Stimulated activated naive B cell treated with anti-CD40 and anti-IgM and Interleukin-4, amounts not matched to agents 10 μg/mL and 1 μg/mL and 100 μg/mL, for 72 hours (primary cell): ENCODE measurements around the gene RBBP8.

Experiments
- ATAC-seq, 2 donors: fragments of 150-1000 bp; cut with Tn5 transposase; replicated peaks; 2 replicates each; pipeline ENCODE4 v1.10.0; 2021; ENCODE audit warnings: moderate library complexity in 1 of 2
- DNase-seq: peaks from one replicate; pipeline ENCODE4 v3.0.0; 2021
- H3K27ac Mint-ChIP-seq: one replicate; pipeline ENCODE4 v1.8.0; 2022; ENCODE audit warnings: mild to moderate bottlenecking, mixed read lengths
- H3K27me3 Mint-ChIP-seq, 2 donors: one replicate each; pipeline ENCODE4 v1.8.0; 2022; ENCODE audit warnings: mixed read lengths in 2 of 2
- H3K36me3 Mint-ChIP-seq, 2 donors: one replicate each; pipeline ENCODE4 v1.8.0; 2022; ENCODE audit warnings: mixed read lengths in 2 of 2, mild to moderate bottlenecking in 1 of 2
- H3K4me1 Mint-ChIP-seq, 2 donors: one replicate each; pipeline ENCODE4 v1.8.0; 2022; ENCODE audit warnings: mixed read lengths in 2 of 2, mild to moderate bottlenecking in 1 of 2
- H3K4me3 Mint-ChIP-seq, 2 donors: one replicate each; pipeline ENCODE4 v1.8.0; 2022; ENCODE audit warnings: mild to moderate bottlenecking in 2 of 2, mixed read lengths in 2 of 2, moderate library complexity in 1 of 2
- H3K9me3 Mint-ChIP-seq, 2 donors: one replicate each; pipeline ENCODE4 v1.8.0; 2022; ENCODE audit warnings: mixed read lengths in 2 of 2, mild to moderate bottlenecking in 1 of 2

RBBP8 gene

GRCh38 chr18:23049698-23050373, 116.7 kb downstream of the RBBP8 start:
- H3K4me3 Mint-ChIP-seq = no peak overlapping the region
- ATAC-seq (no peak), DNase-seq (no peak)
- H3K9me3 Mint-ChIP-seq = no peaks in the 10 kb centered on the region
- H3K4me1 Mint-ChIP-seq = peaks cover 3 to 6% of the 10 kb centered on the region in 2 donors
- no peaks in the 10 kb centered on the region for H3K36me3 Mint-ChIP-seq
- H3K27ac Mint-ChIP-seq = no peak overlapping the region
- peaks cover 4 to 32% of the 10 kb centered on the region in 2 donors for H3K27me3 Mint-ChIP-seq

GRCh38 chr18:23053776-23054457, 120.8 kb downstream of the RBBP8 start:
- peak overlapping the region; percentile 3 for H3K27ac Mint-ChIP-seq
- H3K4me1 Mint-ChIP-seq = peaks cover 3 to 6% of the 10 kb centered on the region in 2 donors
- no peak for DNase-seq
- H3K36me3 Mint-ChIP-seq = no peaks in the 10 kb centered on the region
- H3K27me3 Mint-ChIP-seq = peaks cover 16 to 40% of the 10 kb centered on the region in 2 donors
- H3K9me3 Mint-ChIP-seq = no peaks in the 10 kb centered on the region
- ATAC-seq = no peak
- H3K4me3 Mint-ChIP-seq = no peak overlapping the region

- H3K36me3 Mint-ChIP-seq = no peaks in the 10 kb centered on the region
- DNase-seq = no peak
- peaks cover 3 to 4% of the 10 kb centered on the region in 2 donors for H3K4me1 Mint-ChIP-seq
- no peak for ATAC-seq
- H3K27ac Mint-ChIP-seq = no peak overlapping the region
- peaks cover 16 to 40% of the 10 kb centered on the region in 2 donors for H3K27me3 Mint-ChIP-seq
- H3K9me3 Mint-ChIP-seq = no peaks in the 10 kb centered on the region
- no peak overlapping the region for H3K4me3 Mint-ChIP-seq
These were observed 121.4 kb downstream of the RBBP8 start for GRCh38 chr18:23054553-23054952.

GRCh38 chr18:23056315-23056714, 123.2 kb downstream of the RBBP8 start:
- no peaks in the 10 kb centered on the region for H3K9me3 Mint-ChIP-seq
- peak overlapping the region; percentile 20 for H3K27ac Mint-ChIP-seq
- ATAC-seq (no peak), DNase-seq (no peak)
- H3K4me1 Mint-ChIP-seq = peaks cover 0 to 3% of the 10 kb centered on the region in 2 donors
- H3K27me3 Mint-ChIP-seq = peaks cover 12 to 32% of the 10 kb centered on the region in 2 donors
- no peak overlapping the region for H3K4me3 Mint-ChIP-seq
- no peaks in the 10 kb centered on the region for H3K36me3 Mint-ChIP-seq

- Mint-ChIP-seq H3K36me3 (no peaks in the 10 kb centered on the region), H3K4me1 (peaks cover 0 to 3% of the 10 kb centered on the region in 2 donors), H3K4me3 (no peak overlapping the region), H3K27ac (no peak overlapping the region), H3K9me3 (no peaks in the 10 kb centered on the region), H3K27me3 (peaks cover 12 to 29% of the 10 kb centered on the region in 2 donors)
- DNase-seq (no peak), ATAC-seq (no peak)
These were observed 124.0 kb downstream of the RBBP8 start for GRCh38 chr18:23057096-23057495.

GRCh38 chr18:23058746-23059415, 125.8 kb downstream of the RBBP8 start:
- Mint-ChIP-seq H3K27ac (no peak overlapping the region), H3K4me1 (peaks cover 0 to 3% of the 10 kb centered on the region in 2 donors), H3K36me3 (peaks cover 0 to 6% of the 10 kb centered on the region in 2 donors), H3K4me3 (no peak overlapping the region), H3K27me3 (peaks cover 12% of the 10 kb centered on the region in 2 donors), H3K9me3 (peaks cover 3 to 6% of the 10 kb centered on the region in 2 donors)
- DNase-seq = no peak
- ATAC-seq = no peak

- ATAC-seq (no peak), DNase-seq (no peak)
- Mint-ChIP-seq H3K4me1 (no peaks in the 10 kb centered on the region), H3K27ac (no peak overlapping the region), H3K9me3 (peaks cover 3 to 6% of the 10 kb centered on the region in 2 donors), H3K36me3 (peaks cover 0 to 6% of the 10 kb centered on the region in 2 donors), H3K4me3 (no peak overlapping the region), H3K27me3 (peaks cover 8 to 12% of the 10 kb centered on the region in 2 donors)
These were observed 126.7 kb downstream of the RBBP8 start for GRCh38 chr18:23059541-23060465.

GRCh38 chr18:23062011-23062410, 128.9 kb downstream of the RBBP8 start:
- Mint-ChIP-seq H3K27ac (no peak overlapping the region), H3K27me3 (no peaks in the 10 kb centered on the region), H3K9me3 (peaks cover 3 to 7% of the 10 kb centered on the region in 2 donors), H3K36me3 (peaks cover 0 to 6% of the 10 kb centered on the region in 2 donors), H3K4me1 (peaks cover 0 to 2% of the 10 kb centered on the region in 2 donors), H3K4me3 (no peak overlapping the region)
- DNase-seq (no peak), ATAC-seq (no peak)

- Mint-ChIP-seq H3K27ac (no peak overlapping the region), H3K36me3 (peaks cover 0 to 10% of the 10 kb centered on the region in 2 donors), H3K27me3 (no peaks in the 10 kb centered on the region), H3K4me3 (no peak overlapping the region), H3K4me1 (peaks cover 9 to 17% of the 10 kb centered on the region in 2 donors), H3K9me3 (peaks cover 4 to 10% of the 10 kb centered on the region in 2 donors)
- no peak for DNase-seq
- ATAC-seq = no peak
These were observed 130.4 kb downstream of the RBBP8 start for GRCh38 chr18:23063502-23063901.

GRCh38 chr18:23065234-23065806, 132.2 kb downstream of the RBBP8 start:
- ATAC-seq (no peak), DNase-seq (no peak)
- Mint-ChIP-seq H3K9me3 (peaks cover 4 to 10% of the 10 kb centered on the region in 2 donors), H3K4me3 (no peak overlapping the region), H3K36me3 (peaks cover 0 to 10% of the 10 kb centered on the region in 2 donors), H3K27ac (no peak overlapping the region), H3K4me1 (peaks cover 21 to 33% of the 10 kb centered on the region in 2 donors), H3K27me3 (no peaks in the 10 kb centered on the region)

GRCh38 chr18:23066060-23066459, 132.9 kb downstream of the RBBP8 start:
- H3K4me1 Mint-ChIP-seq = peaks cover 25 to 41% of the 10 kb centered on the region in 2 donors
- no peaks in the 10 kb centered on the region for H3K27me3 Mint-ChIP-seq
- no peak for ATAC-seq
- H3K9me3 Mint-ChIP-seq = peaks cover 4 to 10% of the 10 kb centered on the region in 2 donors
- peaks cover 0 to 10% of the 10 kb centered on the region in 2 donors for H3K36me3 Mint-ChIP-seq
- no peak overlapping the region for H3K27ac Mint-ChIP-seq
- no peak overlapping the region for H3K4me3 Mint-ChIP-seq
- DNase-seq = no peak

- Mint-ChIP-seq H3K27me3 (no peaks in the 10 kb centered on the region), H3K4me3 (no peak overlapping the region), H3K27ac (no peak overlapping the region), H3K9me3 (peaks cover 4 to 10% of the 10 kb centered on the region in 2 donors), H3K4me1 (peaks cover 29 to 46% of the 10 kb centered on the region in 2 donors), H3K36me3 (peaks cover 0 to 10% of the 10 kb centered on the region in 2 donors)
- DNase-seq = no peak
- ATAC-seq = no peak
These were observed 133.4 kb downstream of the RBBP8 start for GRCh38 chr18:23066504-23067039.

- ATAC-seq (peak; percentile 43 to 65), DNase-seq (no peak)
- Mint-ChIP-seq H3K27ac (no peak overlapping the region), H3K36me3 (peaks cover 0 to 10% of the 10 kb centered on the region in 2 donors), H3K4me3 (no peak overlapping the region), H3K9me3 (peaks cover 4 to 10% of the 10 kb centered on the region in 2 donors), H3K4me1 (peaks cover 34 to 52% of the 10 kb centered on the region in 2 donors), H3K27me3 (no peaks in the 10 kb centered on the region)
These were observed 134.1 kb downstream of the RBBP8 start for GRCh38 chr18:23067236-23067635.
